GM12865 (cell line): Measurements from ENCODE around the gene PLOD1.
A peak's percentile ranks its signal among the peaks of the same experiment; 100 is the strongest.

Experiments
- DNase-seq: peaks from one replicate; pipeline ENCODE4 v3.0.0; 2010; ENCODE audit warnings: low read depth
- H3K4me3 ChIP-seq: 2 replicates; pipeline ENCODE4 v1.5.1; 2011; ENCODE audit warnings: mild to moderate bottlenecking, low read depth, low read length, control low read depth
- CTCF ChIP-seq: IDR thresholded peaks from 2 replicates; pipeline ENCODE4 v1.5.1; 2011; ENCODE audit warnings: low read length, control low read depth, low read depth, inconsistent platforms; ENCODE audit not compliant: insufficient read depth; ENCODE audit errors: missing control alignments

PLOD1 gene

DNA sequence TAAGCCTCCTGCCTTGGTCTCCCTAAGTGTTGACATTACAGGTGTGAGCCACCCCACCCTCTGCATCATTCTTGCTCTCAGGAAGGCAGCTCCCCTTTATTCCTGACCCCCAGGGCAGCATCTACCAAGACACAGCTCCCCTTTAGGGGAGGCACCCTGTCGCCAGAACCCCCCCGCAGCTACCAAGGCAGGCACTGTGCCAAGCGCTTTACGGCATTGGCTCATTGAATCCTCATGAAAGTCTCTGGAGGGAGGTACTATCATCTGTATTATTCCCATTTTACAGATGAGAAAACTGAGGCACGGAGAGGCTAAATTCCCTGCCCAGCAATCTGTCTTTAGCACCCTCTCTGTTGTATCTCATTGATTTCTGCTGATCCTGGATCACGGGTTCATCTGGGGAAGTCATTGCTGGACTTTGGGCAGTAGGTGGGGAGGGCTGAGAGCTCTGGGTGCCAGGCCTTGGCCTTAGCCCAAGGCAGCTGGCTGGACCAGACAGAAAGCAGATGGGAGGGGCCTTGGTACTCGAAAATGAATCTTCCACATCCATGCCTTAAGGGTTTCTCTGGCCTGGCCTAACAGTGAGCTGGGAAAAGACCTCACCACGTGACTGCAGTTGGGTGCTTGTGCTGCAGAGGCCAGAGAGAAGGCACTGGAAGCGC, 5.9 kb downstream of the PLOD1 start:
- no peak overlapping the region for H3K4me3 ChIP-seq
- TF ChIP-seq CTCF = no peak
- no peak for DNase-seq

DNA sequence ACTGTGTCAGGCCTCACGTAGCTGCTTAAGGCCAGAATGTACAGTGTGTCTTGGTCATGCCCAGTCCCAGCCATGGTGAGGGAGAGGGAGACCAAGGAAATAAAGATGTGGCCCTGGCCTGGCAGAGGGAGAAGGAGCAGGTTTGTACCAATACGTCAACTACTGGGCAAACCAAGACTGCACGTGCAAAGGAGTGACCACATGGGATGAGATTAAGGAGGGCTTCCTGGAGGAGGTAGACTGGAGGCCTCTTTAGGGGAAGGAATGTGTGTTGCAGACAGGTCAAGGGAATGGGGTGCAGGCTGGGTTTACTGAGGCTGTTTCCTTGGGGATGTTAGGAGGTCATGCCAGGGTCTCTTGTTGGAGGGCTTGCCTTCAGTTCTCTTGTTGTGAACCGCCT, 7.8 kb downstream of the PLOD1 start:
- no peak for DNase-seq
- H3K4me3 ChIP-seq = no peak overlapping the region
- no peak for TF ChIP-seq CTCF

GRCh38 chr1:11943619-11944018, 9.1 kb downstream of the PLOD1 start:
- no peak for TF ChIP-seq CTCF
- no peak for DNase-seq
- H3K4me3 ChIP-seq = no peak overlapping the region

DNA sequence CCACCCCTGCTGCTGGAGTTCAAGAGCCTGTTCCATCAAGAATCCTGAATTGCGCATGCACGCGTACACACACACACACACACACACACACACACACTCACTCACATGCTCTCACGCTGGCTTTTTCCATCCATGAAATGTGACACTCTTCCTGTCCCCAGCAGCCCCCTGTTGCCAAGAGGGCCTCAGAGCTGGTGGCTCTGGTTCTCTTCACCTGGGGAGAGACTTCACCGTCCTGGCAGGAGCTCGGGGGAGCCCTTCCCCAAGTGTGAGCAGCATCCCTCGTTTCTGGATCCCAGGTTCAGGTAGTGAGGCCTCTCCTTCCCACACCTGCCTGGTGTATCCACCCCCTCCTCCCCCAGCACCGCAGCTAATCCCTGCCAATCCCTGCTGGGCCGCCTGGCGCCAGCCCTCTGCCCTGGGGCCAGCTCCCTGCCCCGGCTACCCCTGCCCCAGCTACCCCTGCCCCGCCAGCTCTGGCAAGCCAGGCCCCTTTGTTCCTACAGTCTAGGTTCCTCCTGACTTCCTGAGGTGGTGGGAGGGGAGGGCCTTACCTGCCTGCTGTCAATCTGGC, 9.9 kb downstream of the PLOD1 start:
- no peak for TF ChIP-seq CTCF
- H3K4me3 ChIP-seq = no peak overlapping the region
- DNase-seq = no peak

DNA sequence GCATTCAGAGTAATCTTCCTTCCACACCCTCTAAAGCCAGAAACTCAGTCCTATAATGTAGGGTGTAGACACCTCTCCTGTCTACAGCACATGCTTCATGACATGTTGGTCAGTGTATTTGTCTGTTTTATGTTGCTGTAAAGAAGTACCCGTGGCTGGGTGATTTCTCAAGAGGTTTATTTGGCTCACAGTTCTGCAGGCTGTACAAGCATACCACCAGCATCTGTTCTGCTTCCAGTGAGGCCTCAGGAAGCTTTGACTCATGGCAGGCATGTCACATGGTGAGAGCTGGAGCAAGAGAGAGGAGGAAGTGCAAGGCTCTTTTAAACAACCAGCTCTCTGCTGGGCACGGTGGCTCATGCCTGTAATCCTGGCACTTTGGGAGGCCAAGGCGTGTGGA, 12.1 kb downstream of the PLOD1 start:
- no peak for TF ChIP-seq CTCF
- DNase-seq = no peak
- H3K4me3 ChIP-seq = no peak overlapping the region

- peak; percentile 55 for DNase-seq
- H3K4me3 ChIP-seq = no peak overlapping the region
- no peak for TF ChIP-seq CTCF
Measured at GRCh38 chr1:11948822-11949458, 14.4 kb downstream of the PLOD1 start.
